GM13976 (cell line): ENCODE results near the gene STX7.

Source experiments
- DNase-seq: peaks from one replicate; pipeline ENCODE4 v3.0.0; 2012; ENCODE audit warnings: low spot score
- in situ Hi-C: fragments of 300-500 bp; cut with MboI; formaldehyde crosslinking; loops from one replicate; pipeline ENCODE4 v1.12.0; 2022; ENCODE audit warnings: low sequenced_read_pairs, mixed read lengths, inconsistent platforms; ENCODE audit not compliant: unreplicated experiment
- TF ChIP-seq, protein P1 (sequence below): IDR thresholded peaks from 2 replicates; pipeline ENCODE4 v1.5.1; 2012; ENCODE audit warnings: borderline replicate concordance, mild to moderate bottlenecking; ENCODE audit not compliant: insufficient read depth; ENCODE audit errors: extremely low read depth, missing control alignments, control extremely low read depth

The STX7 gene

DNA sequence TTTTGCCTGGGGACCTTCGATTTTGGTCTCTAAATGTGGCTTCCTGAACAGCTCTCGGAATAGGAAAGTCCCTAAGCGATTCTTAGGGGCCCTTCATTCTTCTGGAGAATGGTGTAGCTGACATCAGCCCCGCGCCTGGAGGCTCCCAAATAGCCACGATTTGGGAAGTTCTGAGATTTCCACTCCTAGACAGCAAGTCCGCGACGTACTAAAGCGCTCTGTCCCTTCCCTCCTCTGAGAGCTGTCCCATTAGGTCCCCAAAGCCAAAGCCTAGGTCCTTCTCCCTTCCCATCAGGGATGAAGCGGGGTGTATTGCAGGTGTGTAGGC lies 112.4 kb downstream of the STX7 start:
- in situ Hi-C loops = no loop called here
- TF ChIP-seq, protein P1, sequence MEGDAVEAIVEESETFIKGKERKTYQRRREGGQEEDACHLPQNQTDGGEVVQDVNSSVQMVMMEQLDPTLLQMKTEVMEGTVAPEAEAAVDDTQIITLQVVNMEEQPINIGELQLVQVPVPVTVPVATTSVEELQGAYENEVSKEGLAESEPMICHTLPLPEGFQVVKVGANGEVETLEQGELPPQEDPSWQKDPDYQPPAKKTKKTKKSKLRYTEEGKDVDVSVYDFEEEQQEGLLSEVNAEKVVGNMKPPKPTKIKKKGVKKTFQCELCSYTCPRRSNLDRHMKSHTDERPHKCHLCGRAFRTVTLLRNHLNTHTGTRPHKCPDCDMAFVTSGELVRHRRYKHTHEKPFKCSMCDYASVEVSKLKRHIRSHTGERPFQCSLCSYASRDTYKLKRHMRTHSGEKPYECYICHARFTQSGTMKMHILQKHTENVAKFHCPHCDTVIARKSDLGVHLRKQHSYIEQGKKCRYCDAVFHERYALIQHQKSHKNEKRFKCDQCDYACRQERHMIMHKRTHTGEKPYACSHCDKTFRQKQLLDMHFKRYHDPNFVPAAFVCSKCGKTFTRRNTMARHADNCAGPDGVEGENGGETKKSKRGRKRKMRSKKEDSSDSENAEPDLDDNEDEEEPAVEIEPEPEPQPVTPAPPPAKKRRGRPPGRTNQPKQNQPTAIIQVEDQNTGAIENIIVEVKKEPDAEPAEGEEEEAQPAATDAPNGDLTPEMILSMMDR = no peak
- no peak for DNase-seq

DNA sequence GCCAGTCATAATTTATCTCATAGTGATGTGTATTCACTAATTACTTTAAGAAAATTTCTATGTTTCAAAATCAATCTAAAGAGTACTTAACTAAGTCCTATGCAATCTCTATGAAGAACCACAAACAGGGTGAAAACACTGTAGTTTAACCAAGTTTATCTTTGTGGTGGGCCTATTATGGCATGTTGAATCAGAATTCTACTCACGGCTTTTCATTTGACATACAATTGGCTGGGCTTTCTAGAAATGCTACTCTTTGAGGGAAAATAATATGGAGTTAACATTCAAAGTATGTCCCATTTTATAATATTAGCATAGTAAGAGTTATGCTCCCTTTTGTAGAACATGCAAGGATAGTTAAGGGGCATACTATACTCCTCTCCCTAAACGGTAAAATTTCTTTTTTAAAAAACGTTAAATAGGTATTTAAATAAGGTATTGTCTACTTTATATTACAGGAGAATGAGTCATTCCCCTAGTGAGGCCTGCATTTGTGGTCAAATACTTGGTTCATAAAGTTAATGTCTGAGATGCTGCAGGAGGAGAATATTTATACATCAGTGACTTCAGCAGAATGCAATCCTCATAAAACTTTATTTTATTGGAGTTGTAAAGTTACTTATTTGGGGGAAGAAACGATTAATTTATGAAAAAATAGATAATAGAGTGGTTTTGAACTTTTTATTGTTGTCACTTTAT lies 113.4 kb downstream of the STX7 start:
- no peak for DNase-seq
- TF ChIP-seq, protein P1 = no peak

More for the DNA sequence above, 113.4 kb downstream of the STX7 start:
- in situ Hi-C loops = no loop called here
